ENCODE data around the gene FAM149B1. TPM values are rescaled to one million over a fixed set of nuclear protein-coding genes. Genes with fewer than 3 reads are reported as not detected.

Gene FAM149B1
- total RNA-seq, 4 donors from 2014 or later = 7.4 to 21.6 (median 13.2) TPM

DNA sequence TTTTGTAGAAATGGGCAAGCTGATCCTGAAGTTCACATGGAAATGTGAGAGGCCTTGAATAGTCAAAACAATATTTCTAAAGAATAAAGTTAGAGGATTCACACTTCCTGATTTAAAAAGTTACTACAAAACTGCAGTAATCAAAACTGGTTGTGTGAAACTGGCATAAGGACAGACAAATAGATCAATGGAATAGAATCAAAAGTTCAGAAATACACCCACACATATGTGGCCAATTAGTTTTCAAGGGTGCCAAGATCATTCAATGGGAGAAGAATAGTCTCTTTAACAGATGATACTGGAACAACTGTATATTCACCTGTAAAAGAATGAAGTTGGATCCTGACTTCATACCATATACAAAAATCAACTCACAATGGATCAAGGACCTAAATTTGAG is 51.5 kb downstream of the FAM149B1 start:
- H3K36me3 ChIP-seq = peaks cover 0 to 10% (median 0%) of the 10 kb centered on the region in 3 donors
- TF ChIP-seq, protein P1, sequence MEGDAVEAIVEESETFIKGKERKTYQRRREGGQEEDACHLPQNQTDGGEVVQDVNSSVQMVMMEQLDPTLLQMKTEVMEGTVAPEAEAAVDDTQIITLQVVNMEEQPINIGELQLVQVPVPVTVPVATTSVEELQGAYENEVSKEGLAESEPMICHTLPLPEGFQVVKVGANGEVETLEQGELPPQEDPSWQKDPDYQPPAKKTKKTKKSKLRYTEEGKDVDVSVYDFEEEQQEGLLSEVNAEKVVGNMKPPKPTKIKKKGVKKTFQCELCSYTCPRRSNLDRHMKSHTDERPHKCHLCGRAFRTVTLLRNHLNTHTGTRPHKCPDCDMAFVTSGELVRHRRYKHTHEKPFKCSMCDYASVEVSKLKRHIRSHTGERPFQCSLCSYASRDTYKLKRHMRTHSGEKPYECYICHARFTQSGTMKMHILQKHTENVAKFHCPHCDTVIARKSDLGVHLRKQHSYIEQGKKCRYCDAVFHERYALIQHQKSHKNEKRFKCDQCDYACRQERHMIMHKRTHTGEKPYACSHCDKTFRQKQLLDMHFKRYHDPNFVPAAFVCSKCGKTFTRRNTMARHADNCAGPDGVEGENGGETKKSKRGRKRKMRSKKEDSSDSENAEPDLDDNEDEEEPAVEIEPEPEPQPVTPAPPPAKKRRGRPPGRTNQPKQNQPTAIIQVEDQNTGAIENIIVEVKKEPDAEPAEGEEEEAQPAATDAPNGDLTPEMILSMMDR (IDR thresholded peaks at IDR 0.05) = no peak
- no peak for TF ChIP-seq POLR2A (IDR thresholded peaks at IDR 0.05)
- no peaks in the 10 kb centered on the region for H3K4me1 ChIP-seq
- H3K27me3 ChIP-seq = no peaks in the 10 kb centered on the region
- H3K9me3 ChIP-seq = no peaks in the 10 kb centered on the region
- no peak overlapping the region for H3K4me3 ChIP-seq
- DNase-seq = no peak
- no peak overlapping the region for H3K27ac ChIP-seq

DNA sequence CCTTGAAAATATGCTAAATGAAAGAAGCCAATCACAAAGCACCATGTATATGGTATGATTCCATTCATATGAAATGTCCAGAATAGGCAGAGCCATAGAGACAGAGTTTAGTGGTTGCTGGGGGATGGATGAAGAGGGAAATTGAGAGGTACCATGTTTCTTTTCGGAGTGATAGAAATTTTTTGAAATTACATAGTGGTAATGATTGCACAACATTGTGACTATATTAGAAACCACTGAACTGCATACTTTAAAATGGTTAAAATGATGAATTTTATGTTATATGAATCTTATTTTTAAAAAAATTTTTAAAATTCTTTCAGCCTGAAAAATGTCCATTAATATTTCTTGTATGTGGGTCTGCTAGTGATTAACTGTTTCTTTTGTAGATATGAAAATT is 53.1 kb downstream of the FAM149B1 start:
- no peak overlapping the region for H3K4me3 ChIP-seq
- TF ChIP-seq POLR2A (IDR thresholded peaks at IDR 0.05) = no peak
- TF ChIP-seq, protein P1 (IDR thresholded peaks at IDR 0.05) = no peak
- H3K9me3 ChIP-seq = no peaks in the 10 kb centered on the region
- peaks cover 0 to 10% (median 0%) of the 10 kb centered on the region in 3 donors for H3K36me3 ChIP-seq
- H3K27me3 ChIP-seq = no peaks in the 10 kb centered on the region
- no peak for DNase-seq
- H3K4me1 ChIP-seq = no peaks in the 10 kb centered on the region
- no peak overlapping the region for H3K27ac ChIP-seq

DNA sequence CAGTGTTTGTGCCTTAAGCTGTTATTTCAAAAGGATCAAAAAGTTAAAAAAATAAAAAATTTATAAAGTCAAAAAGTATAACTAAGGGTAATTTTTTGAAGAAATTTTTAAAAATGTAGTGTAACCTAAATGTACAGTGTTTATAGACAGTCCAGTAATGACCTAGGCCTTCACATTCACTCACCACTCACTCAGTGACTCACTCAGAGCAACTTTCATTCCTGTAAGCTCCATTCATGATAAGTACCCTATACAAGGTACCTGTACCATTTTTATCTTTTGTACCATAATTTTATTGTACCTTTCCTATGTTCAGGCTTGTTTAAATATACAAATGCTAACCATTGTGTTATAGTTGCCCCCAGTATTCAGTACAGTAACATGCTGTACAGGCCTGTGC is 57.6 kb downstream of the FAM149B1 start:
- H3K27me3 ChIP-seq = no peaks in the 10 kb centered on the region
- H3K36me3 ChIP-seq = no peaks in the 10 kb centered on the region
- no peaks in the 10 kb centered on the region for H3K9me3 ChIP-seq
- no peak overlapping the region for H3K27ac ChIP-seq
- TF ChIP-seq, protein P1 (IDR thresholded peaks at IDR 0.05) = no peak
- TF ChIP-seq POLR2A (IDR thresholded peaks at IDR 0.05) = no peak
- H3K4me3 ChIP-seq = no peak overlapping the region
- no peaks in the 10 kb centered on the region for H3K4me1 ChIP-seq
- no peak for DNase-seq

DNA sequence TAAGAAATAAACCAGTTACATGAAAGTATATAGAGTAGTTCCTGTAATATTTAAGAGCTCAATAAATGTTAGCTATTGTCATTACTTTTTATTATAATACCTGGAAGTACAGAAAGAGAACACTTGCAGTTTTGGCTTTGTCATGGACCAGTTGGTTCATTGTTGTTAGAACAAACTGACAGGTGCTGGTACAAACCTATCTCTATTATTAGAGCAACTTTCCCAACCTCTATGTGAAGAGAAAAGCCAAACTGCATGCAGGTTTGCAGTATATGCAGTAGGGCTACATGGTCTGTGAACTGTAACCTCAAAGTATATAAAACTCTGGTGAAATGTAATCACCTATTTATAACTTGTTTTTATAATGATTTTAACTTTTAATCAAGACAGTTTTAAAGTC is 58.7 kb downstream of the FAM149B1 start:
- Histone ChIP-seq H3K9me3 (no peaks in the 10 kb centered on the region), H3K4me1 (no peaks in the 10 kb centered on the region), H3K36me3 (peaks cover 0 to 4% (median 0%) of the 10 kb centered on the region in 3 donors), H3K27me3 (no peaks in the 10 kb centered on the region), H3K27ac (no peak overlapping the region), H3K4me3 (no peak overlapping the region)
- DNase-seq = no peak
- TF ChIP-seq, protein P1 (IDR thresholded peaks at IDR 0.05) = no peak
- no peak for TF ChIP-seq POLR2A (IDR thresholded peaks at IDR 0.05)

DNA sequence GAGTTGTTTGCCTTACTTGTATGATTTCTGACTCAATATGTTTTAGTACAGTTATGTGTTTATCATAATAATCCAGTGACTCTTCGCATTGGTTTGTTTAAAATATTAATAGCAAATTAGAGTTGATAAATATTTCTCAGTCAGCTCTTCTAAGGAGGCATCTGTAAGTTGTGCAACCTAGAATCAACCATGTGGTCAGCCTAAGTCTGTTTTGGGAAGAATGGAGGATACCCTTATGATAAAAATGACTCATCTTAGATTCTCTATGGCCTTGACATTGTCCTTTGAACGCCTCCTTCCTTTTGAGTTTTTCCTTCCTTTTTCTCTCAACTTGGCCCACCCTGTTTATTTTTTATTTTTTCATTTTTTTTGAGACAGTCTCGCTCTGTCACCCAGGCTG is 60.3 kb downstream of the FAM149B1 start:
- H3K36me3 ChIP-seq = peaks cover 0 to 8% (median 0%) of the 10 kb centered on the region in 3 donors
- no peak overlapping the region for H3K4me3 ChIP-seq
- no peak for DNase-seq
- no peaks in the 10 kb centered on the region for H3K9me3 ChIP-seq
- H3K4me1 ChIP-seq = no peaks in the 10 kb centered on the region
- no peaks in the 10 kb centered on the region for H3K27me3 ChIP-seq
- H3K27ac ChIP-seq = no peak overlapping the region
- TF ChIP-seq POLR2A (IDR thresholded peaks at IDR 0.05) = no peak
- TF ChIP-seq, protein P1 (IDR thresholded peaks at IDR 0.05) = no peak

DNA sequence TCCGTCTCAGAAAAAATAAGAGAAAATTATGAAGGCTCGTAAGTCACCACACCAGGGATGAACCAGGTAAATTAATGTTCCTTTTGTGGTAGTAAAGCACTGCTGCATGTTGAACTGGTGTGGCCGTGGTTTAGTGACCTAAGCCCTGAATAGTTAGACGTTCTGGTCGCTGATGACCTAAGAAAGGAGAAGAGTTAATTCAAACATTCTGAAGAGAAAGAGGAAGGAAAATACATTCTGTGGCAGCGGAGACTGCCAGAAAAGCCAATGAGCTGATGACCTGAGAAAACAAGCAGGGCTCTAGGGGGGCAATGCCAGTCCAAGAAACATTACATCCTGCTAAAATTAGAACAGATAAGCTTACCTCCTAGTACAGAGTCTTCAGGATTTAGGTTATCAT is 61.6 kb downstream of the FAM149B1 start:
- no peaks in the 10 kb centered on the region for H3K4me1 ChIP-seq
- no peaks in the 10 kb centered on the region for H3K27me3 ChIP-seq
- H3K36me3 ChIP-seq = peaks cover 0 to 22% (median 0%) of the 10 kb centered on the region in 3 donors
- H3K9me3 ChIP-seq = no peaks in the 10 kb centered on the region
- no peak overlapping the region for H3K4me3 ChIP-seq
- no peak for DNase-seq
- no peak for TF ChIP-seq POLR2A (IDR thresholded peaks at IDR 0.05)
- TF ChIP-seq, protein P1 (IDR thresholded peaks at IDR 0.05) = no peak
- H3K27ac ChIP-seq = no peak overlapping the region

Data from Peyer's patch (tissue), 4 donors.